ENCODE measurements around the gene MPC2. TPM values are rescaled to one million over a fixed set of nuclear protein-coding genes. Genes with fewer than 3 reads are reported as not detected.
A peak's percentile ranks its signal among the peaks of the same experiment; 100 is the strongest.

MPC2 gene
- total RNA-seq, 1 experiment from 2014 or later = 124 TPM

- Mint-ChIP-seq H3K4me3 (ENCODE audit: low read depth, unreplicated experiment) (peak overlapping the region; percentile 52), H3K4me1 (ENCODE audit: low read depth, unreplicated experiment) (peaks cover 46% of the 10 kb centered on the region), H3K27me3 (ENCODE audit: unreplicated experiment) (no peaks in the 10 kb centered on the region), H3K9me3 (ENCODE audit: low read depth, unreplicated experiment) (no peaks in the 10 kb centered on the region), H3K27ac (ENCODE audit: unreplicated experiment) (peak overlapping the region; percentile 92), H3K36me3 (ENCODE audit: insufficient read depth, unreplicated experiment) (peaks cover 14% of the 10 kb centered on the region)
- CTCF ChIA-PET = interaction anchor here (0.9 to 1.7 kb wide), 2 partner anchors 10 to 100 kb away, joined by 3 to 5 read pairs; no protein-coding TSS in a partner anchor
- intact Hi-C loops (cut with micrococcal nuclease; ENCODE audit: unreplicated experiment) = no loop called here
- no peak for TF ChIP-seq CTCF (IDR thresholded peaks at IDR 0.05; ENCODE audit: unreplicated experiment)
- BruUV-seq (replicated peaks) = TSS peak; percentile 3
- DNase-seq = peak; percentile 36
Measured at GRCh38 chr1:167916766-167917511, 19.9 kb downstream of the MPC2 start.

- Mint-ChIP-seq H3K27me3 (ENCODE audit: unreplicated experiment) (no peaks in the 10 kb centered on the region), H3K27ac (ENCODE audit: unreplicated experiment) (peak overlapping the region; percentile 46), H3K36me3 (ENCODE audit: insufficient read depth, unreplicated experiment) (peaks cover 14% of the 10 kb centered on the region), H3K4me3 (ENCODE audit: low read depth, unreplicated experiment) (no peak overlapping the region), H3K4me1 (ENCODE audit: low read depth, unreplicated experiment) (peaks cover 60% of the 10 kb centered on the region), H3K9me3 (ENCODE audit: low read depth, unreplicated experiment) (no peaks in the 10 kb centered on the region)
- intact Hi-C loops (cut with micrococcal nuclease; ENCODE audit: unreplicated experiment) = no loop called here
- no peak for TF ChIP-seq CTCF (IDR thresholded peaks at IDR 0.05; ENCODE audit: unreplicated experiment)
- DNase-seq = no peak
- no TSS peak for BruUV-seq (replicated peaks)
- CTCF ChIA-PET = no interaction called here
Measured at GRCh38 chr1:167915569-167915968, 21.3 kb downstream of the MPC2 start.

- intact Hi-C loops (cut with micrococcal nuclease; ENCODE audit: unreplicated experiment) = no loop called here
- no peak for DNase-seq
- Mint-ChIP-seq H3K4me1 (ENCODE audit: low read depth, unreplicated experiment) (peaks cover 63% of the 10 kb centered on the region), H3K27ac (ENCODE audit: unreplicated experiment) (peak within 1 kb of the TSS; percentile 51), H3K36me3 (ENCODE audit: insufficient read depth, unreplicated experiment) (peaks cover 20% of the 10 kb centered on the region), H3K9me3 (ENCODE audit: low read depth, unreplicated experiment) (peaks cover 5% of the 10 kb centered on the region), H3K4me3 (ENCODE audit: low read depth, unreplicated experiment) (no peak within 1 kb of the TSS), H3K27me3 (ENCODE audit: unreplicated experiment) (no peaks in the 10 kb centered on the region)
- BruUV-seq (replicated peaks) = no TSS peak
- CTCF ChIA-PET = interaction anchor here (0.6 kb wide), 1 partner anchor 8 kb away, joined by 3 read pairs; no protein-coding TSS in a partner anchor
- TF ChIP-seq CTCF (IDR thresholded peaks at IDR 0.05; ENCODE audit: unreplicated experiment) = no peak
Measured at GRCh38 chr1:167913895-167914496, 22.9 kb downstream of the MPC2 start, which contains the start of gene ADCY10. Gene ADCY10 (minus strand): TSS chr1:167914134. CDS start chr1:167905140, 8,994 bp downstream.

GRCh38 chr1:167912294-167912693 is 24.6 kb downstream of the MPC2 start:
- BruUV-seq (replicated peaks) = no TSS peak

More at GRCh38 chr1:167912294-167912693, 24.6 kb downstream of the MPC2 start:
- Mint-ChIP-seq H3K4me3 (ENCODE audit: low read depth, unreplicated experiment) (no peak overlapping the region), H3K4me1 (ENCODE audit: low read depth, unreplicated experiment) (peaks cover 55% of the 10 kb centered on the region), H3K27ac (ENCODE audit: unreplicated experiment) (no peak overlapping the region), H3K36me3 (ENCODE audit: insufficient read depth, unreplicated experiment) (peaks cover 13% of the 10 kb centered on the region), H3K9me3 (ENCODE audit: low read depth, unreplicated experiment) (peaks cover 5% of the 10 kb centered on the region), H3K27me3 (ENCODE audit: unreplicated experiment) (no peaks in the 10 kb centered on the region)
- intact Hi-C loops (cut with micrococcal nuclease; ENCODE audit: unreplicated experiment) = no loop called here
- CTCF ChIA-PET = no interaction called here
- no peak for DNase-seq
- TF ChIP-seq CTCF (IDR thresholded peaks at IDR 0.05; ENCODE audit: unreplicated experiment) = no peak
